HepG2 (cell line): ENCODE data around the gene CLK4. TPM values are rescaled to one million over a fixed set of nuclear protein-coding genes. Genes with fewer than 3 reads are reported as not detected.

Experiments used
- ATAC-seq: fragments of 200-7000 bp; cut with Tn5 transposase; 3 replicates; pipeline ENCODE4 v1.9.1; 2020; ENCODE audit warnings: mild to moderate bottlenecking, moderate library complexity
- BruUV-seq: library from RNA; stranded (reverse); fragments of 400-500 nt; replicated peaks from 2 replicates; lab custom pipeline; 2021; lab: Mats Ljungman, UMichigan
- CTCF ChIA-PET: fragments of 300-600 bp; formaldehyde crosslinking; extraction: SDS; loops from one replicate; lab custom pipeline; 2021; ENCODE audit warnings: low total read pairs, inconsistent platforms, low intra/inter-chr PET ratio; lab: Yijun Ruan, JAX
- POLR2A ChIA-PET: fragments of 350-600 bp; sonication (Branson Sonifier 250); formaldehyde crosslinking; loops from one replicate; lab custom pipeline; 2020; ENCODE audit warnings: antibody characterized with exemption, inconsistent platforms; lab: Yijun Ruan, JAX
- DNase-seq: peaks from one replicate; pipeline ENCODE4 v3.0.0-alpha.2; 2015; ENCODE audit warnings: low spot score
- FAIRE-seq: peaks from 3 replicates; lab custom pipeline; 2011; peaks lifted over from hg19 to GRCh38; lab: Jason Lieb, UNC
- H2AFZ ChIP-seq: one replicate; pipeline ENCODE4 v1.6.1; 2011; ENCODE audit warnings: low read length, inconsistent platforms
- H3K27ac ChIP-seq: fragments of 300-600 bp; 3 replicates; pipeline ENCODE4 v1.8.0; 2011; ENCODE audit warnings: mixed run types, mild to moderate bottlenecking, mixed read lengths, low read length, inconsistent platforms; ENCODE audit not compliant: insufficient read depth; ENCODE audit errors: extremely low read length
- H3K27me3 ChIP-seq, 2 experiments: fragments of 200-600 bp in 1 of 2; 2 replicates in 1 of 2; 3 replicates in 1 of 2; pipeline versions ENCODE4 v1.6.0 to v1.8.0; 2011; ENCODE audit warnings: low read length in 2 of 2, mild to moderate bottlenecking in 2 of 2, moderate library complexity in 2 of 2, inconsistent platforms in 1 of 2; ENCODE audit not compliant: insufficient read depth in 2 of 2, control insufficient read depth in 1 of 2
- H3K36me3 ChIP-seq, 2 experiments: fragments of 200-600 bp in 1 of 2; replicated peaks in 1 of 2; 2 replicates in 1 of 2; 3 replicates in 1 of 2; pipeline versions ENCODE4 v1.5.1 to v1.8.0; 2011; ENCODE audit warnings: low read length in 2 of 2, inconsistent platforms in 1 of 2; ENCODE audit not compliant: insufficient read depth in 2 of 2, control insufficient read depth in 1 of 2
- H3K4me1 ChIP-seq: 2 replicates; pipeline ENCODE4 v1.5.1; 2012; ENCODE audit warnings: low read length, inconsistent platforms; ENCODE audit not compliant: insufficient read depth
- H3K4me2 ChIP-seq: 2 replicates; pipeline ENCODE4 v1.6.0; 2011; ENCODE audit warnings: low read depth, low read length, inconsistent platforms
- H3K4me3 ChIP-seq, 3 experiments: fragments of 200-600 bp in 1 of 3; sonication (generic), shearing (Covaris generic) in 1 of 3; replicated peaks in 1 of 3; 2 replicates each; pipeline ENCODE4 v1.5.1; 2011 to 2016; ENCODE audit warnings: low read length in 3 of 3, inconsistent platforms in 2 of 3, low read depth in 2 of 3, mild to moderate bottlenecking in 2 of 3, control low read depth in 1 of 3, mixed read lengths in 1 of 3; ENCODE audit not compliant: insufficient read depth in 1 of 3
- H3K79me2 ChIP-seq: one replicate; pipeline ENCODE4 v1.6.1; 2011; ENCODE audit warnings: low read length, inconsistent platforms; ENCODE audit not compliant: insufficient read depth
- H3K9ac ChIP-seq: 2 replicates; pipeline ENCODE4 v1.6.0; 2011; ENCODE audit warnings: mild to moderate bottlenecking, low read depth, low read length, inconsistent platforms; ENCODE audit not compliant: insufficient read depth
- H3K9me3 ChIP-seq: 2 replicates; pipeline ENCODE4 v1.5.1; 2012; ENCODE audit warnings: mild to moderate bottlenecking, low read length
- H4K20me1 ChIP-seq: 2 replicates; pipeline ENCODE4 v1.6.0; 2011; ENCODE audit warnings: inconsistent platforms, mild to moderate bottlenecking, low read length, moderate library complexity; ENCODE audit not compliant: insufficient read depth
- ARHGAP35 ChIP-seq: sonication (generic); formaldehyde crosslinking; IDR thresholded peaks from 2 replicates; pipeline ENCODE4 v1.9.0; 2022; ENCODE audit warnings: mild to moderate bottlenecking, inconsistent platforms, moderate library complexity, missing genetic modification reagents, borderline replicate concordance
- CREM ChIP-seq, 2 experiments: sonication (generic) in 1 of 2; formaldehyde crosslinking in 1 of 2; IDR thresholded peaks; 2 replicates each; pipeline versions ENCODE4 v1.4.0 to v1.6.1; 2016 to 2020; ENCODE audit warnings: antibody characterized with exemption in 1 of 2, mild to moderate bottlenecking in 1 of 2, missing genetic modification reagents in 1 of 2
- FUBP1 ChIP-seq: sonication (generic); formaldehyde crosslinking; IDR thresholded peaks from 2 replicates; pipeline ENCODE4 v1.5.1; 2020; ENCODE audit warnings: missing genetic modification reagents, mild to moderate bottlenecking, borderline replicate concordance
- GMEB1 ChIP-seq: sonication (generic); formaldehyde crosslinking; IDR thresholded peaks from 2 replicates; pipeline ENCODE4 v1.5.1; 2020; ENCODE audit warnings: missing genetic modification reagents, mild to moderate bottlenecking, borderline replicate concordance
- KDM5A ChIP-seq: fragments of 200-600 bp; sonication (generic); IDR thresholded peaks from 2 replicates; pipeline ENCODE4 v1.7.0; 2018; ENCODE audit warnings: antibody characterized with exemption, mild to moderate bottlenecking, low read length, borderline replicate concordance
- PAWR ChIP-seq: sonication (generic); formaldehyde crosslinking; IDR thresholded peaks from 2 replicates; pipeline ENCODE4 v1.4.0; 2020; ENCODE audit warnings: missing genetic modification reagents, mild to moderate bottlenecking, borderline replicate concordance
- SNAPC2 ChIP-seq: sonication (generic); formaldehyde crosslinking; IDR thresholded peaks from 2 replicates; pipeline ENCODE4 v1.8.1; 2022; ENCODE audit warnings: mild to moderate bottlenecking, missing genetic modification reagents
- ZNF280D ChIP-seq: sonication (generic); formaldehyde crosslinking; IDR thresholded peaks from 2 replicates; pipeline ENCODE4 v1.5.1; 2020; ENCODE audit warnings: mild to moderate bottlenecking, missing genetic modification reagents
- WGBS: methylation state at CpG from one replicate; pipeline ENCODE4 v1.1.6; 2017; ENCODE audit warnings: low lambda C conversion rate; 5-methylcytosine and 5-hydroxymethylcytosine counted together
- in situ Hi-C: cut with HindIII; loops from 2 replicates; pipeline ENCODE4 v1.10.0; 2017; ENCODE audit warnings: low pct_unique_long_range_greater_than_20kb; ENCODE audit not compliant: extremely low pct_ligation_motif_present
- intact Hi-C: fragments of 100-400 bp; cut with micrococcal nuclease; formaldehyde crosslinking; loops from one replicate; pipeline ENCODE4 v1.10.0; 2022; ENCODE audit not compliant: unreplicated experiment
- polyA plus RNA-seq, 8 experiments: library from polyadenylated mRNA; depleted of rRNA in 3 of 8; stranded (reverse) in 7 of 8; unstranded in 1 of 8; fragments of >200 nt; fragmentation: Illumina TruSeq in 4 of 8; extraction: Trizol in 4 of 8; gene quantifications; 2 replicates each; pipeline versions ENCODE4 v1.2.1 to v1.2.3, GENCODE V29; 2011 to 2016; ENCODE audit warnings: low read depth in 4 of 8, missing spikeins in 1 of 8, mixed read lengths in 1 of 8; ENCODE audit not compliant: insufficient read depth in 1 of 8
- total RNA-seq, 5 experiments: library from RNA; depleted of rRNA; stranded (reverse); fragments of >200 nt; fragmentation: Illumina TruSeq; extraction: Trizol; gene quantifications; 2 replicates each; pipeline ENCODE4 v1.2.3, GENCODE V29; 2016; ENCODE audit warnings: low read depth in 1 of 5

The CLK4 gene
- total and polyA plus RNA-seq, 2 of the 13 experiments (the other 11 are each of a cell fraction or from before 2014, with no cell fraction given): 17.7 to 18.4 TPM

DNA sequence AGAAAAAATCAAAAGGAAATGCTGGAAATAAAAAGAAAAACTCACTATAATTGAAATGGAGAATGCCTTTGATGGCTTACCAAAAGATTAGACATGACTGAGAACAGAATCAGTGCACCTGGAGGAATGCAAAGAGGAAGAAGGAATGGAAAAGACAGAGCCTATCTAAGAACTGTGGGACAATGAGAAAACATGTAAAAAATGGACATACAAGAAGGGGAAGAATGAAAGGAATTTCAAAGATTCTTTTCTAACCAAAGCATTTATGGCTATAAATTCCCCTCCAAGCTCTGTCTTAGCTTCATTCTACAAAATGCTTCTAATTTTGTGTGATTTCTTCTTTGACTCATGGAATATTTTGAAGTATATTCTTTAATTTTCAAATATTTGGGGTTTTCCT lies 47.5 kb upstream of the CLK4 start:
- H3K4me2 ChIP-seq: no peak overlapping the region
- peaks cover 2 to 17% of the 10 kb centered on the region in 2 experiments; a peak in 4 of 5 replicates for H3K27me3 ChIP-seq
- TF ChIP-seq SNAPC2 (CRISPR knock-in tag): no peak
- no peak for TF ChIP-seq KDM5A
- TF ChIP-seq GMEB1 (CRISPR knock-in tag): no peak
- TF ChIP-seq PAWR: no peak
- TF ChIP-seq ARHGAP35 (CRISPR knock-in tag): no peak
- intact Hi-C loops: no loop called here
- no peak overlapping the region for H3K9ac ChIP-seq
- DNase-seq: no peak
- ATAC-seq: no peak
- H4K20me1 ChIP-seq: no peaks in the 10 kb centered on the region
- no peak overlapping the region for H3K27ac ChIP-seq
- CTCF ChIA-PET: no interaction called here
- in situ Hi-C loops: no loop called here
- no peak overlapping the region for H2AFZ ChIP-seq
- no TSS peak for BruUV-seq
- no peaks in the 10 kb centered on the region for H3K4me1 ChIP-seq
- no peak for FAIRE-seq
- H3K4me3 ChIP-seq: no peak overlapping the region
- H3K9me3 ChIP-seq: no peaks in the 10 kb centered on the region
- no peaks in the 10 kb centered on the region for H3K36me3 ChIP-seq
- POLR2A ChIA-PET: no interaction called here
- no peaks in the 10 kb centered on the region for H3K79me2 ChIP-seq

DNA sequence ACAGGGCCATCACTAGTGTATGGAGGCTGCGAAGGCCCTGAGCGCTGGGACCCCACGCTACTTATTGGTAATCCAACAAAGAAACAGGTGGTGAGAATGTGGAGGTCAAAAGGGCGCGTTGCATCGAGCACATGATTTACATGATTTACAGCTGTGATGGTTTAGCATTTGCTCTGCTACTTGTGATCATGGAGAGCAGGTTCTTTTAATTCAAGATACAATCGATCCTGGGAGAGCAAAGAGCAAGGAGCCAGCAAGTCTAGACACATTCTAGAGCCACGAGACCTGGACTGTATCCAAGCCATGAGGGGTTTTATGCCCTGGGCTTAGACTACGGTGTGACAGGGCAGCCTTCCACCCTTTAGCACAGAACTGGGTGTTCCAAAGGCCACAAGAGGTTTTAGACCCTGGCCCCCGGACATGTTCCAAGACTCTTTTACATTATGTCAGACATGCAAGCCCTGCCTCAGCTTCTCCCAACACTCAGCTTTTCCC lies 47.0 kb upstream of the CLK4 start:
- Histone ChIP-seq H3K27me3 (peaks cover 2 to 22% of the 10 kb centered on the region in 2 experiments; a peak in 4 of 5 replicates), H3K9ac (no peak overlapping the region), H3K36me3 (no peaks in the 10 kb centered on the region), H3K27ac (no peak overlapping the region), H3K79me2 (no peaks in the 10 kb centered on the region), H3K4me2 (no peak overlapping the region), H2AFZ (no peak overlapping the region), H3K4me3 (no peak overlapping the region), H3K4me1 (no peaks in the 10 kb centered on the region), H3K9me3 (no peaks in the 10 kb centered on the region), H4K20me1 (no peaks in the 10 kb centered on the region)
- ATAC-seq (no peak), DNase-seq (no peak), FAIRE-seq (no peak)
- WGBS: 61% methylated on average over 7 of the region's 10 CpGs
- in situ Hi-C loops (no loop called here), intact Hi-C loops (no loop called here)
- ChIA-PET CTCF (no interaction called here), POLR2A (no interaction called here)
- no TSS peak for BruUV-seq
- TF ChIP-seq CREM (IDR thresholded peaks at IDR 0.05) (no peak), CREM (CRISPR knock-in tag; IDR thresholded peaks at IDR 0.05) (no peak), ZNF280D (CRISPR knock-in tag) (no peak), FUBP1 (CRISPR knock-in tag) (no peak)
